Stimulated activated CD8-positive, alpha-beta memory T cell treated with anti-CD3 and anti-CD28 coated beads, Interleukin-7, amount 100 ng/mL, for 1 hour (primary cell): ENCODE measurements around the gene KRTAP6-3.

Experiments
- DNase-seq, 2 donors: peaks; one replicate each; pipeline ENCODE4 v3.0.0-alpha.2; 2020; ENCODE audit warnings: low read depth in 2 of 2

The KRTAP6-3 gene

GRCh38 chr21:30592140-30592539 lies at the start of gene KRTAP6-3:
Gene KRTAP6-3, plus strand, starts transcription at chr21:30592440. Its CDS starts 6 bp downstream, at chr21:30592446.
- DNase-seq = no peak

GRCh38 chr21:30552782-30553181 lies 39.5 kb upstream of the KRTAP6-3 start:
- no peak for DNase-seq

- DNase-seq = no peak
These were observed 37.1 kb upstream of the KRTAP6-3 start for GRCh38 chr21:30555095-30555494.

GRCh38 chr21:30561264-30561895 lies 30.9 kb upstream of the KRTAP6-3 start, which contains the start of gene KRTAP19-7:
Gene KRTAP19-7, minus strand, starts transcription at chr21:30561314. Its CDS starts 25 bp downstream, at chr21:30561289.
- DNase-seq = no peak

GRCh38 chr21:30561957-30562356 lies 30.3 kb upstream of the KRTAP6-3 start:
- DNase-seq = no peak

GRCh38 chr21:30563072-30563471 lies 29.2 kb upstream of the KRTAP6-3 start:
- no peak for DNase-seq

GRCh38 chr21:30563630-30564029 lies 28.6 kb upstream of the KRTAP6-3 start:
- DNase-seq = no peak

- no peak for DNase-seq
These were observed 24.6 kb upstream of the KRTAP6-3 start for GRCh38 chr21:30567617-30568016.

- no peak for DNase-seq
These were observed 14.5 kb upstream of the KRTAP6-3 start for GRCh38 chr21:30577766-30578165.

GRCh38 chr21:30579346-30579745 lies 12.9 kb upstream of the KRTAP6-3 start:
- no peak for DNase-seq

- DNase-seq = no peak
These were observed 12.1 kb upstream of the KRTAP6-3 start for GRCh38 chr21:30580132-30580531.

- no peak for DNase-seq
These were observed 9.4 kb upstream of the KRTAP6-3 start for GRCh38 chr21:30582870-30583269.

- DNase-seq = no peak
These were observed 1.9 kb upstream of the KRTAP6-3 start, which contains the start of gene KRTAP22-2 for GRCh38 chr21:30590297-30590696. Gene KRTAP22-2, minus strand, starts transcription at chr21:30590397.

- DNase-seq = no peak
These were observed 6.6 kb downstream of the KRTAP6-3 start, which contains the start of gene KRTAP6-2 for GRCh38 chr21:30598802-30599201. Gene KRTAP6-2, minus strand, starts transcription at chr21:30598902. Its CDS starts 28 bp downstream, at chr21:30598874.

- no peak for DNase-seq
These were observed 8.5 kb downstream of the KRTAP6-3 start, which contains the start of gene KRTAP22-1 for GRCh38 chr21:30600787-30601186. Gene KRTAP22-1, plus strand, starts transcription at chr21:30601087.

GRCh38 chr21:30605968-30606367 lies 13.7 kb downstream of the KRTAP6-3 start:
- no peak for DNase-seq

GRCh38 chr21:30612132-30612531 lies 19.9 kb downstream of the KRTAP6-3 start:
- no peak for DNase-seq

- no peak for DNase-seq
These were observed 21.6 kb downstream of the KRTAP6-3 start, which contains the start of gene KRTAP6-1 for GRCh38 chr21:30613836-30614235. Gene KRTAP6-1, minus strand, starts transcription at chr21:30613930. Its CDS starts 26 bp downstream, at chr21:30613904.

GRCh38 chr21:30615199-30615598 lies 23.0 kb downstream of the KRTAP6-3 start:
- DNase-seq = no peak

GRCh38 chr21:30616125-30616524 lies 23.9 kb downstream of the KRTAP6-3 start, which contains the start of gene KRTAP20-1:
Gene KRTAP20-1, plus strand, starts transcription at chr21:30616425. Its CDS starts 30 bp downstream, at chr21:30616455.
- DNase-seq = no peak

GRCh38 chr21:30620080-30620479 lies 27.8 kb downstream of the KRTAP6-3 start:
- no peak for DNase-seq

- no peak for DNase-seq
These were observed 28.3 kb downstream of the KRTAP6-3 start, which contains the start of gene KRTAP20-4 for GRCh38 chr21:30620522-30620921. Gene KRTAP20-4, plus strand, starts transcription at chr21:30620627.

GRCh38 chr21:30623362-30623761 lies 31.1 kb downstream of the KRTAP6-3 start:
- DNase-seq = no peak
